GM12874 (cell line): ENCODE data around the gene ALDH5A1.

Source experiments
- TF ChIP-seq, protein P1 (sequence below): IDR thresholded peaks from 2 replicates; pipeline ENCODE4 v1.5.1; 2011; ENCODE audit warnings: low read depth, mild to moderate bottlenecking, control low read depth, low read length, moderate library complexity; ENCODE audit not compliant: insufficient read depth

The ALDH5A1 gene

DNA sequence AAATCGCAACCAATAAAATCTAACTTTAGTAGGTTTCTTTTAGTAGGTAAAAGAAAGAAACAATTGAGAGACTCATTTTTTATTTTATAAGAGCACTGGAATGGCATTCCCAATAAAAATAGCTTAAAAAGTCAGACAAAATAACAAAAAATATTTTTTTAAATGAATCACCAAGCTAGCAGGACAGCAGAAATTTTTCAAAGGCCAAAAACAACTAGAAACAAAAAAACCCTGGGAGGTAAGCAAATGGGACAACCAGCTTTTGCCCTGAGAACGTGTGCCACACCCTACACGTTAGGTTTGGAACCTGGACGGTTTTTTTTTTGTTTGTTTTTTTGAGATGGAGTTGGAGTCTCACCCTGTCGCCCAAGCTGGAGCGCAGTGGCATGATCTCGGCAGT is 25.0 kb upstream of the ALDH5A1 start:
- TF ChIP-seq, protein P1, sequence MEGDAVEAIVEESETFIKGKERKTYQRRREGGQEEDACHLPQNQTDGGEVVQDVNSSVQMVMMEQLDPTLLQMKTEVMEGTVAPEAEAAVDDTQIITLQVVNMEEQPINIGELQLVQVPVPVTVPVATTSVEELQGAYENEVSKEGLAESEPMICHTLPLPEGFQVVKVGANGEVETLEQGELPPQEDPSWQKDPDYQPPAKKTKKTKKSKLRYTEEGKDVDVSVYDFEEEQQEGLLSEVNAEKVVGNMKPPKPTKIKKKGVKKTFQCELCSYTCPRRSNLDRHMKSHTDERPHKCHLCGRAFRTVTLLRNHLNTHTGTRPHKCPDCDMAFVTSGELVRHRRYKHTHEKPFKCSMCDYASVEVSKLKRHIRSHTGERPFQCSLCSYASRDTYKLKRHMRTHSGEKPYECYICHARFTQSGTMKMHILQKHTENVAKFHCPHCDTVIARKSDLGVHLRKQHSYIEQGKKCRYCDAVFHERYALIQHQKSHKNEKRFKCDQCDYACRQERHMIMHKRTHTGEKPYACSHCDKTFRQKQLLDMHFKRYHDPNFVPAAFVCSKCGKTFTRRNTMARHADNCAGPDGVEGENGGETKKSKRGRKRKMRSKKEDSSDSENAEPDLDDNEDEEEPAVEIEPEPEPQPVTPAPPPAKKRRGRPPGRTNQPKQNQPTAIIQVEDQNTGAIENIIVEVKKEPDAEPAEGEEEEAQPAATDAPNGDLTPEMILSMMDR, result no peak

DNA sequence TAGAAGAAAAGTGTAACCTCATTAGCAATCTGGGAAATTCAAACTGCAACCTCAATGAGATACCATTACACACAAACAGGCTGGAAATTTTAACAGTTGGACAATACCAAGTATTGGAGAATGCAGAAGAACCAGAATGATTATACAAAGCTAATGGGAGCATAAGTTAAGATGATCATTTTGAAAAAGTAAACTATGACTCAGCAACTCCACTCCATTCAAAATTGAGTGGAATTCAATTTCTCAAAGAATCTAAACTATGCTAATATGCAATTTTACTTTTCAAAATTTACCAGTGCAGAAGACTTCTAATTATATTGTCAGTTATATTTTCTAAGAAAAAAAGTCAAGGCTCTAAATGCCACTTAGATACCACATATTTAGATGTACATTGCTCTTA is 22.6 kb upstream of the ALDH5A1 start:
- TF ChIP-seq, protein P1, result no peak

DNA sequence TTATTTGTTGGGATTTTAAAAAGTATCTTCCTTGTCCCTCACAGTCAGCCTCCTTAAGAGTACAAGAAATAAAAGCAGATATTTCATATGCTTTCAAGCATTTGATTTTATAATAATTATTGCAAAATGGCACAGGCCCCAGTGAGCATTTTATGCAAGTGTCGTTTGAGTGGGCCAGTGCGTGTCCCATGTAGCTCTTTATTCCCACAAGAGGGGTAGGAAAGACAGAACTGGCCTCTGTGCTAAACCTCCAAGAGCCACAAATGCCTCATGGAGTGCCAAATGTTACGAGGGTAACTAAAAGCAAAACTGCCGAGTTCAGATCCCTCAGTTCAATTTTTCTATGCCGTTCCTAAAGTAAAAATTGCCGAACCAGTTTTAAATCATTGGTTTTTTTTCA is 18.1 kb upstream of the ALDH5A1 start:
- TF ChIP-seq, protein P1, result no peak

DNA sequence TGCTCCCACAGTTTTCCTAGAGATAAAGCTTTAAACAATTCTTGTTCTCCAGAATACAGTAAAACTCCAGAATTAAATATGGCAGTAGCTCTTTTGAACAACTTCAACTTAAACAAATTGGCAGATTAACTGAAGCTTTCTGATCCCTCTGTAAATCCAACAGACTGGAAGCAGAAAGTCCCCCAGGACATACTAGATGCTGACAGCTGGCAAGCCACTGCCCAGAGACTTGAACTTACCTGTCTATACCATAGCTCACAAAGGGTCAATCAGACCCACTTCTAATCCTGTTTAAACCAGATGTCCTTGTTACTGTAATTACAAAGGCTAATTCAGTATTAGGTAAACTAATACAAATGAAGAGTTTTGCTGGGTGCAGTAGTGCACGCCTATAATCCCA is 17.7 kb upstream of the ALDH5A1 start:
- TF ChIP-seq, protein P1, result no peak

DNA sequence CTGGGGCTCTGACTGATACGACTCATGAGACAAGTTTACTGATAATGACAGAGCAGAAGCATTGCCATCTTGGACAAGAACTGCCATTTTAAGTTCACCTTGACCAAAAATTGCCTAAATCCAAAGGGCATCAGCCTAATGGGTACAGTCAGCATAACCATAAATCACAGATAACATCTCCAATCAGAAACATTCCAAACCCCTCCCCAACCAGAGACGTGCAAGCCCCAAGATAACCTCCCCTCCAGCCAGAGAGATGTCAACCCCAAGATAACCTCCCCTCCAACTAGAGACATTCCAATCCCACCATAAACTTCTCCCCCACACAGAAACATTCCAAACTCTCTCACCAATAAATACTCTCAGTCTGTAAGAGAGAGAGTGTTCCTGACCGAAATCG is 15.9 kb upstream of the ALDH5A1 start:
- TF ChIP-seq, protein P1, result no peak

DNA sequence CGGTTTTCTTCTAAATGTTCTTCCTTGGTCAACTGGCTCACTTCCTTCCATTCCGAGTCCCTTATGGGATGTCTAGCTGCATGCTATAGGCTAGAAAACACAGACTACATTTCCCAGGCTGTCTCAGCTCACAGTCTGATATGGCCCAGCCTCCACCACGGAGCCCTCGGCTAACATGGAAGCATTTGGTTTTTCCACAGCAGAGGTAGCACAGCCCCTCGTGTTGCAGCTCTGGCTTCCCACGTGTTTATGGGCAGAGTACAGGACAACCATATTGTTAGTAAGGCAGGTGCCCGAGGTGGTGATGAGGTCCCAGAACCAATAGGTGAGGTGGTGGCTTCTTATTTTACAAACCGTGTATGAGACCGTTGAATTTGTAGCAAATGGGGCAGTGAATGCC is 14.1 kb upstream of the ALDH5A1 start:
- TF ChIP-seq, protein P1, result no peak

DNA sequence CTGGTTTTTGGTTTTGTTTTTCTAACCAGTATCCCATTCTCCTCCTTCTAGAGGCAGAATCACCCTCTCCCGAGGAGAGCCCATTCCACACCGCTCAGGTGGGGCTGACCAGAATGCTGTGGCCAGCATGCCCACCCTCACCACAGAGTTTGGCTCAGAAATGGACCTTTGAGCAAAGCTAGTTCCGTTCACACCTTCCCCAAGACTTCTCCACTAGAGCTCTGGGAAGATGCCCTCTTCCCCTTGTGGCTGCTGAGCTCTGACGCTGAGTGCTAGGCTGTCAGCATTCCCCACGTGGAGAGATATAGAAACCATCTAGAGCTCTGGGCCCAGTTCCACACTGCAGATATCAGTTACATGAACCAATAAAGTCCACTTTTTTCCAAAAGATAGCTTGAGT is 13.3 kb upstream of the ALDH5A1 start:
- TF ChIP-seq, protein P1, result no peak
